Right ventricle myocardium inferior (tissue), 1 donor: ENCODE results near the gene PRR23E. TPM values are rescaled to one million over a fixed set of nuclear protein-coding genes. Genes with fewer than 3 reads are reported as not detected.

Experiments used
- ATAC-seq: fragments of 200-7000 bp; cut with Tn5 transposase; one replicate; pipeline ENCODE4 v1.9.1; 2020; ENCODE audit warnings: mild to moderate bottlenecking, moderate library complexity
- DNase-seq: peaks from one replicate; pipeline ENCODE4 v3.0.0; 2021; ENCODE audit errors: missing footprints
- intact Hi-C: fragments of 100-400 bp; cut with DNase I; formaldehyde crosslinking; loops from one replicate; pipeline ENCODE4 v1.11.0; 2022
- total RNA-seq: library from RNA; stranded (reverse); fragmentation: NEBNext Ultra II Directional; extraction: Animal tissue kit (Norgen Biotek cat#: 25700); gene quantifications from one replicate; pipeline ENCODE4 v1.2.1, GENCODE V29; 2021
- donor health status: DM: no; HTN: yes; CAD: no; lungs with severe emphysema.

The PRR23E gene
- total RNA-seq, 1 donor from 2014 or later = not detected

DNA sequence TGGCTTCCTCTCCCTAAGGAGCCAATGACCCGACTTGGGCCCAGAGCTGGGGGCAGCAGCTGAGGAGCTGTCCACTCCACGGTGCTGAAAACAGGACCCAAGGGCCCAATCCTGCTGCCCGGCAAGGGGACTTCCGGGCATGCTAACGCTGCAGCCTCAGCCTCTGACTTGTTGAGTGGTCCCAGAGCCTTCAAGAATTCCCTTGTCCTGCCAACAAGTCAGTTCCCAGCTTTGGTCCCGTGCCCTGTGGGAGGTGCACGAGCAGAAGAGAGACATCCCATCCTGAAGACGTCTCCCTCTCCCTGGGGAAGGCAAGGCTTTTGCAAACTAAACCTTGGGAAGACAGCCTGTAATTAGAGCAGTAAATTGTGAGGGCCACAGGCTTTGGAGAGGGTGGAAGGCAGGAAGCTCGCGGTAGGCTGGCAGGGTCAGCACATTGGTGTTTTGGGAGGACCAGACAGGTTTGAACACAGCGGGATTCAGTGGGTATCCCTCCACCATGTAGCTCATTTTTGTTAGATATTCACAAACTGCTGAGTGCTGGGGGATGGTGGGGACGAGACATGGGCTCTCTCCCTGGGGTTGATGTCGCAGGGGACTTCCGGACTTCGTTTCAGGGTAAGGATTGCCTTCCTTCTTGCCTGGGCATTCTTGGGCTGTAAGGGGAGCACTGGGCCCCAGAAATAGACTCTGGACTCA, 29.8 kb upstream of the PRR23E start:
- intact Hi-C loops = no loop called here
- DNase-seq = no peak
- no peak for ATAC-seq

DNA sequence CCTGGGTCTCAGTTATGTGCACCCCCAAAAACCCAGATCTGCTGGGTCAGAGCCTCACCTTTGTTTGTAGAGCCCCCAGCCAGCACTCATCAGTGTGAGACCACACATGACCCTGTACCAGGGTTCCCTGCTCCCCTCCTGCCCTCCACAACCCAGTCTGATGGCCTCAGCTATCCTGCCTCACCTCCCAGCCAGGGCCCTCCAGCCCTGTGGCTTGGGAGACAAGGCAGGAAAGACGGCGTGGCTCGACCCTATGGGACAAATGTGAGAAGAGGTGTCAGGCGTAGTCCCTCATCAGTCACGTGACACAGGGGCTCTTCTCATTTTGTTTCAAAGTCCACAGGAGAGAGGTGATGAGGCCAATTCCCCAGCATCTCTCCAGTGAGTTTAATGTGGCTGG, 28.3 kb upstream of the PRR23E start:
- DNase-seq (no peak), ATAC-seq (no peak)
- intact Hi-C loops = no loop called here

DNA sequence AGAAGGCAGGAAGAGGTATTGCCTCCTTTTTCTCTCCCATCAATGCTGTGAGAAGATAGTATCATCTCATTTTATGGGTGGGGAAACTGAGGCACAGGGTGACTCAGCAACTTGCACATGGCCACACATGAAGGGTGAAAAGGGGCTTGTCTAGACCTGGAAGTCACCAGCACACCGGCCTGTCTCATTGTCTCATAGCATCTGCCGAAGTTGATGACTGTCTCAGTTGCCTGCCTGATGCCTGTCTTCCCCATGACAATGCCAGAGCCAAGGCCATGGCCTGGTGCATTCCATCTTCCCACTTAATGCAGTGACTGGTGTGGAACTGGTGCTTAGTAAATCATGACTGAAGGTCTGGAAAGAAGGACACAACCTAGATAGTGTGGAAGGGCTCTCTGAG, 27.9 kb upstream of the PRR23E start:
- intact Hi-C loops = no loop called here
- DNase-seq (no peak), ATAC-seq (no peak)

DNA sequence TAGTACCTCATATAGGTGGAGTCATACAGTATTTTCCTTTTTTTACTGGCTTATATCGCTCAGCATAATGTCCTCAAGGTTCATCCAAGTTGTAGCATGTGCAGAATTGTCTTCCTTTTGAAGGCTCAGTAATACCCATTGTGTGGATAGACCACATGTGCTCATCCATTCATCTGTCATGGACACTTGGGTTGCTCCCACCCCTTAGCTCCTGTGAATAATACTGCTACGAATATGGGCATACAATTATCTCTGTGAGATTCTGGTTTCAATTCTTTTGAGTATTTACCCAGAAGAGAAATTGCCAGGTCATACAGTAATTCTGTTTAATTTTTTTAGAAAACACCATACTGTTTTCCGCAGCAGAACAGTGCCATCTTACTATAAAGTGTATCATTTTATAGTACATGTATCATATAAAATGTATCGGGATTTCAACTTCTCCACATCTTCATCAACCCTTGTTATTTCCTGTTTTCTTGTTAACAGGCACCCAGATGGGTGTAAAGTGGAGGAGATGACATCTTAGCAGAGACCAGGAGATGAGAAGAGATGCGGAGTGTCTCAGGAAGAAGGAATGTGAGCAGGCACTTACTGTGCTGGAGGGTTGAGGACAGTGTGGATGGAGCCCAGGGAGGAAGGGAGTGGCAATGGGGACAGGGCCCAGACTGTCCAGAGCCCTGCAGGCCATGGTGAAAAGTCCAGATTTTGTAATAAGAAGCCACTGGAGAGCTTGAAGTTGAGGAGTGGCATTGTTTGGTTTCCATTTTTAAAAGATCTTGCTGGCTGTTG, 27.0 kb upstream of the PRR23E start:
- DNase-seq = no peak

DNA sequence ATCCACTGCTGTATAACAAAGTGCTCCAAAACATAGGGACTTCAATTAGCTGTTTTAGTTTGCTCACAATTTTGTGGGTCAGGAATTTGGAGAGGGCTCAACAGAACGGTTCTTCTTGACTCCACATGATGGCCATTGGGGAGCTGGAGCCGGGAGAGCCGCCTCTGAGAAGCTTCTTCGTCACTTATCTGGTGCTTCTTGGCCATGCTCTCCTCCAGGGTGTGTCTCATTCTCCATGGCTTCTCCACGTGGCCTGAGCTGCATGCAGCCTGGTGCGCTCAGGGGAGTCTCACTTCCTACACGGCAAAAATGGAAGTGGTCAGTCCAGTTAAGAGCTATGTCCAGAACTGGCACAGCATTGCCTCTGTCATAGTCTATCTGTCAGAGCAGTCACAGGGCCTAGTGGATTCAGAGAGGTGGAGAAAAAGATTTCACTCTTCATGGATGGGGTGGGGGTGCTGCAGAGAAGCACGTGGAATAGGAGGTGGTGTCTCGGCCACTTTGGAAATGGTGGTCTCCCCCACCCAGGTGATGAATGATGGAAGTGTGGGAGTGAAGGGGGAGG, 26.3 kb upstream of the PRR23E start:
- intact Hi-C loops = no loop called here

More for the DNA sequence above, 27.0 kb upstream of the PRR23E start:
- intact Hi-C loops = no loop called here
- ATAC-seq = no peak

DNA sequence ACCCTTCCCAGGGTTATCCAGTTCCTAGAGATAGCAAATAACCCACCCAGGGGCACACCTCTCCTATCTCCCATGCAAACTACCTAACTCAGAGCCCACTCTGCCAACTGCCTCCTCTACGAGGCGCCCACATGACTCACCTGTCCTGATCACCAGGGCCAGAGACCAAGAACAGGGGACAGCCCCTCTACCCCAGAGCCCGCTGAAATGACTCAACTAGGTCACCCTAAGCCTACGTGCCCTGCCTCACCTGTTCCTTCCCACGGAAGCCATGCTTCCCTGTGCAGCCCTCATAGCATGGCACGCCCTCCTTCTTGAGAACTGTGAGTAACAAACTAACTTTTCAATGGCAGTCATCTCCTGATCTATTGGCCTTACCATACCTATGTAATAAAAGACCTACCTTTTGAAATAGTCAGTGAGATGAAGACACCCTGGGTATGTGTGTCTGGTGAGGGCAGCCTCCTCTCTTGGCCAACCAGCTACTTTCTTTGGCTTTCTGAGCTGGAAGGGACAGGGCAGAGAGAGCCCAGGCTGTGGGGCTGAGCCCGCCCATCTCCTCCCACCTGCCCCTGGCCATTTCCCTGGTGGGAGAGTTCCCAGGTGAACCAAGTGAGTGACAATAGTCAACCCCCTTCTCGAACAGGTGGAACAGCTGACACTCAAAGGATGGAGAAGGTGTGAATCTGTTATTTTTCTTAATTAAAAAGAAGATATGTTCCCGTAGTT, 25.5 kb upstream of the PRR23E start:
- intact Hi-C loops = no loop called here
- ATAC-seq (no peak), DNase-seq (no peak)

More for the DNA sequence above, 26.3 kb upstream of the PRR23E start:
- DNase-seq = no peak
- no peak for ATAC-seq

DNA sequence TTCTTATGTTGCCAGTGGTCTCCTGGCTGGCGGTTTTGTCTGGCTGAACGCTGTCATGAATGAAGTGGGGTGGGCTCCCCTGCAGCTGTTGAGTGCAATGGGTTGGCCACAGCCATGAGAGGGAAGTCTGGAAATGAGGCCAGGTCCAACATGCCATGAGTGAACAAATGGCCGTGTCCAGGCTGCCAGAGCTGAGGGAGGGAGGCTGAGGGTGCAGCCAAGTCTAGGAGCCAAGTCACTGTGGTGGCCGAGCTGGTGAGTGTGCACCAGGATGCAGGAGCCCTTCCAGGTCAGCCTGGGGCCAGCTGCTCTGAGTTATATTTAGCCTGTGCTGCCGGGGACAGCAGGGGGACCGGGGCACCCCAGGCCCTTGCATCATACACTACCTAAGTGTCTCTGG, 24.7 kb upstream of the PRR23E start:
- intact Hi-C loops = no loop called here
- ATAC-seq (peak; percentile 89), DNase-seq (no peak)

DNA sequence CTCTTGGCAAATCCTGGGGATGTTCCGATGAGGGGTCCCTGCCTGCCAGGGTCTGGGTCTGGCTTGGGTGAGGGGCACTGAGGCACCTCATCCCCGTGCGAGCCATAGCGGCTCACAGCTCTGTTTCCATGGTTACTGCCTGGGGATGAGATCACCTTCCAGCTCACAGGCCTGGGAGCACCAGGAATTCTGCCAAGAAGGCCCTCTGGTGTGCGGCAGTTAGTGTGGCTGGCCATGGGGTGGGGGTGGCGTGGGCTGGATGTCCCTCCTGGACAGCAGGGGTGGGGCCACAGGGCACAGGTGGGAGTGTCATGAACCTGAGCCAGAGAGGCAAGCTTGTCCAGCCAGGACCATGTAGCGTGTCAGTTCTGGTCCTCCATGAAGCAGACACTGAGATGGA, 22.1 kb upstream of the PRR23E start:
- intact Hi-C loops = no loop called here
- DNase-seq (no peak), ATAC-seq (no peak)

DNA sequence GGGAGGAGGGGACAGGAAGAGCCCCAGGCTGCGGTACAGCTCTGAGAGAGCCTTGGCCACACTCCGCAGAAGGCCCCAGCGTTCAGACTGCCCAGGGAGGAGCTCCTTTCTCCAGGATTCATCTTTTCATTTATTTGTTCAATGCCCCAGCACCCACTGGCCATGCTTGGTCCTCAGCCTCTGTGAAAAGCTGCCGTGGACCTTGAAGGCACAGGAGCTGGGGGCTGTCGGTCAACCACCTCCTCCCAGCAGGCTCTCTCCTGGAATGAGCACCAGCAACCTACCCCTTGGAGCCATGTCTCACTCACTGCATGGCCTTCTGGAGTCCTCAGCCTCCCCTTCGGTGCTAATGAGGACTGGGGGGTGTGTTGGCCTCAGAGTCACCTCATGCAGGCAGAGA, 21.6 kb upstream of the PRR23E start:
- intact Hi-C loops = no loop called here
- DNase-seq (no peak), ATAC-seq (no peak)

DNA sequence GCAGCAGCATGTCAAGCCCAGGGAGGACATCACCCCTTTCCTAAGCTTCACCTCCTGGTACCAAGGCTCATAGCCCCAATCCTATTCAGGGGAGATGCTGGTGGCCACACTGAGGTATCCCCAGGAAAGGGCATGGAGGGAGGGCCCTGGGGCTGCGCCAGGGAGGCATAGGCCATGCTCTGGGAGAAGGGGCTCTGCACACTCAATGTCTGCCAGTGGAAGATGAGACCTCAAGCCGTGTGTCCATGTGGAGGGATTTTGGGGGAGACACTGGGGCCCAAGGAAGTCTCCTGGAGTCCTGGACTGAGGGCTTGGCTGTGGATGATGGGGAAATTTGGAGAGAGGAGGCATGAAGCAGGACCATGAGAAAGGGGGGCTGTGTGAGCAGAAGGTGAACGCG, 21.2 kb upstream of the PRR23E start:
- intact Hi-C loops = no loop called here
- ATAC-seq = no peak
- no peak for DNase-seq

DNA sequence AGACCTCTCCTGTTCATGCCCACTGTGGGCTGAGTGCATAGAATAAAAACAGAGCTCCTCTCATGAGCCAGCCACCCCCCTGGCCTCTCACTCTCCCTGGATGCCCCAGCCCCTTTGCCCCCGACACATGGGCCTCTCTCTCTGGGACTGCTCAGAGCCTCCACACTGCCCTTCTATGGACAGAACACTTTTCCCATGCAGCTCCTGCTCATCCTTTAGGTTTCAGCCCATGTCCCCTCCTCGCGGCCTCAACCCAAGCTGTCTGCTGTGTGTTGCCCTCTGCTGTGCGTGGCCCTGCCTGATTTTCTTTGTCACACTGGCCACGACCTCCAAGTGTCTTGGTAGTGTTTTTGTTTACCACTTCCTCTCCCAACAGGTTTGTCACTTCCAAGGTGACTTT, 20.7 kb upstream of the PRR23E start:
- intact Hi-C loops = no loop called here
- ATAC-seq = no peak
- no peak for DNase-seq

DNA sequence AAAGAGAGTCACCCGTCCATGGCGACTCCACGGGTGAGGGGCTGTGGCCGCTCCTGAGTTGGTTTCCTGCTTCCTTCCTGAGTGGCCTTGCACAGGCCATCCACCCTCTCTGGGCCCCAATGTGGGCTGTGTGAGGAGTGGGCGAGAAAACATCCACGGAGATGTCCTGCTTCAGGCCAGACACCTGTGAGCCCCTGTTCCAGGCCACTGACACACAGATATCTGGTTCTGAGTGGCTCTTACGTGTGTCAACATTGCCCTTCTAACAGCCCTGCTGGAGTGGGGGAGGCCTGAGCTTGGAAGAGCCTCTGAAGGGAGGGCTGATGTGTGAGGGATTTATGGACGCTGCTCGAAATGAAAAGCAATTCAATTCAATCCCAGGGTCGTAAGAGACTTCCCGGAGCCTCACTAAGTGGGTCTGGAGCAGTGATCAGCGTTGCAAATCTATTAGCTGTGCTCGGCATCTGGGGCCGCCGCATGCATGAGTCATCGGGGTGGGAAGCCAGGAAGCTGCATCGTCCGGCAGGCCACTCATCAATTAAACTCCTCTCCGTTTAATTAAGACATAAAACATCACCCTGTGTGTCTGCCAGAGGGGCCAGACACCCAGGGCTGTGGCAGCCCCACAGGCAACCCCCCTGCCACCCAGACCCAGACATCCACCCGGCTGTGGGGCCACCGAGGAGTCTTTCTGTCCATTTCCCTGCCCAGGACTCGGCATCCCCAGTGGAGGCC, 20.0 kb upstream of the PRR23E start:
- DNase-seq = no peak
- ATAC-seq = no peak
- intact Hi-C loops = no loop called here

DNA sequence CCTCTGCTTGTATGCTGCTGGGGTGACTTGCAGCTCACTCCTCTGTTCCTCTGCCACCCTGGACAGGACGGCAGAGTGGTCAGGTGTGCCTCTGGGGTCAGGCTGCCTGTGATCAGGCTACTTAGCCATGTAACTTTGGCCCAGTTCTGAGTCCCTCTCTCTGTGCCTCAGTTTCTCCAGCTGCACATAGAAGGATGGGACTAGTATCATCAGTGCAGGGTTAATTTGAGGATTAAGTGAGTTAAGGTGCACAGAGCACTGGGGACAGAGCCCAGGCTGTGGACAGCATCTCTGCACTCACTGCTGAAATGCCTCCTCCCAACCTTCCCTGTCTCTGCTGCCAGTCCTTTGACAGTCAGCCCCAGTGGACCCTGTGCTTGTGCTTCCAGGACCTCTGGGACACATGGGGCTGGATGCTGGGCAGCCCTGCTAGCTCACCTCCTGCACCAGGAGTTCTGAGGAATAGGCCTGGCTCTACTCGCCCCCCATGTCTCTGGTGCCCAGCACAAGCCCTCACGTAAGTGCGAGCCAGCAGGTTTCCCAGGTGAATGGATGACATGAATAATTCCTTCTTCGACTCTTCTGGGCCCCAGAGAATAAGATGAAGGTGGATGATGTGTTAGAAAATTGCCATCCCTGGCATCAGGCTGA, 19.3 kb upstream of the PRR23E start:
- intact Hi-C loops = no loop called here
- ATAC-seq = no peak
- no peak for DNase-seq

DNA sequence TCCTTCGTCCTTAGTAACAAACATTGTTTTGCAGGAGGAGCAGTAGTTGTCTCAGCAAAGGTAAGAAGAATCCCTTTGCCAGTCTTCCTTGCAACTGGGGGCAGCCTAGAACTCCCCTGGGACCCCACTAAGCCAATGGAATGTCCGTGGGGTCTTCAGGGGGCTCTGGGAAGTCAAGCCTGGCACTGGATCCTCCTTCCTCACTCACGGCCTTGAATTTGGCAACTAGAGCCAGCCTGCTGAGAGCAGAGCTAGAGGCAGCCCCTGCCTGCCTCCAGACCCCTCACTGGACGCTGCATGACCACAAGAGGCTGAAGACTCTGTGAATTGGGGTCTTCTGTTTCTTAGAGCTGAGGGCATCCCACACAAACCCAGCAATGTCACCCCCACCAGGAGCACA, 18.6 kb upstream of the PRR23E start:
- intact Hi-C loops = no loop called here
- ATAC-seq (no peak), DNase-seq (no peak)

DNA sequence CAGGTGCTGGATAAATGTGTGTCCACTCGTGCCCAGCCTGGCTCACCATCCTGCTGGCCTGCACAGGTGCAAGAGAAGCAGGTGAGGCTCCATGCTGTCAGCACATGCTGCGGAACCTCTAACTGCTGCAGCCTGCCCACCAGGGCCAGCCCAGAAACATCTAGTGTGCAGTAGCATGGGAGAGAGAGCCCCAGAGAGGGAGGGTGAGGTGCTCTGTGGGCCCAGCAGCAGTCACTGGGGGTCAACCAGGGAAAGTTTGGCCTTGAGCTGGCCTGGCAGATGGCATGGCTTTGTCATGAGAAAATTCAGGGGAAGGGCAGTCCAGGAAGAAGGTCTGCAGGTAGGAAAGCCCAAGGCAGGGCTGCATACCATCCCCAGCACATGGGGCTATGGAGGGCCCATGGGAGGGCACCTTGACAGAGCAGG, 18.2 kb upstream of the PRR23E start:
- DNase-seq (no peak), ATAC-seq (no peak)
- intact Hi-C loops = loop anchor here (5.0 kb wide), 1 partner anchor 192 kb away; the partner anchor contains the start of gene PLXNA1

DNA sequence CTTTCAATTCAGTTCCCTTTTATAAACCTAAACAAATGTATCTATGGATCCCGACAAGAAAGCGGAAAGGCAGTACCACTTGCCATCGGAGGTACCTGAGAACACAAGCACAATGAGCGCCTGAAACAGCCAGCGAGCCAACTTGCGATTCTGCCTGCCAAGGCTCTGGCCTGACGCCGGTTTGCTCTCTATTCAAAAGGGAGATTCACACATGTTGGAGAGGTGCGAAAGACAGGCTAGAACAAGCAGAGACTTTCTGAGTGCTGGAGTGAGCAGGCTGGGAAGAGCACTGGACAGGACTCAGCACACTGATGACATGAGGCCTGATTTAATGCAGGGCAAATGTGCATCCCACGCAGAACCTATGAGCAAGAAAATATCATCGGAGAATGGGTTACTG, 17.7 kb upstream of the PRR23E start:
- DNase-seq (no peak), ATAC-seq (no peak)
- intact Hi-C loops = loop anchor here (5.0 kb wide), 1 partner anchor 193 kb away; the partner anchor contains the start of gene PLXNA1

DNA sequence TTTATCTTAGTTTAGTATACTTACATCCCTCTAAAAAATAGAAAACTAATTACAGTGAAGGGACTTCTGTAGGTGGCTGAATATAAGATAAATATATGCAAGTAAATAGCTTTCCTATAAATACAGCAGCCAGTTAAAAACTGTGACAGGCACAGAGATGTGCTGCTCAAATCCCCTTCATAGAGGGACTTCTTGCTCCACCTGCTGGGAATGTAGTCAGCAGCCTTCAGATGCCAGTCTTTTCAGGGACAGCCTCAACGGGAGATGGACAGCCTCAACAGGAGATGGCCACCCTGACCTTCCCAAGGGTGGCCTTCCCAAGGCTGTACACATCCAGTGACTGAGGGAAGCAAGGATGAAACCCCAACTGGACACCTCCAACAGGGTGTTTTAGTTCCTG, 15.7 kb upstream of the PRR23E start:
- intact Hi-C loops = loop anchor here (2.0 to 5.0 kb wide), 3 partner anchors 195 to 498 kb away; partner anchors contain the start of gene PLXNA1
- DNase-seq (no peak), ATAC-seq (peak; percentile 28)

DNA sequence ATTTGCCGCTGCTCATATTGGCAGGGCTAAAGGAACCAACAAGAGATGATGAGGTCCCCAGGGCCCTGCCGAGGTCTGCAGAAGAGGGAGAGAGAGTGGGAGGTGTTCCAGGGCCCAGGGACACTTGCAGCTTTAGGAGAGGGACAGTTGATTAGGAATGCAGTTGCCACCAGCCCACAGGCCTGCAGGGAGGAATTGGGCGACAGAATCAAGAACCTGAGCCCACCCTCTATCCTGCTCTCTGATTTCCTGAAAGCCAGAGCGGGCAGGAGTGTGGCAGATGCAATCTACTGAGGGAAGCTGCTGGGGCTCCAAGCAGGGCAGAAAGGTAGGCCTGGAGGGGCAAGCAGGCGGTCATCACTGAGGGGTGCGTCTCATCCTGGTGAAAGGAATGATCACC, 12.1 kb upstream of the PRR23E start:
- DNase-seq = no peak
- ATAC-seq = no peak

More for the DNA sequence above, 12.1 kb upstream of the PRR23E start:
- intact Hi-C loops = no loop called here
